ENCODE results near the gene TM9SF3.
"Not testable (repeated sequence)": the region's sequence is repeated elsewhere in the genome, so short reads cannot be mapped to it uniquely, and the experiment has no call there.

TM9SF3 gene

DNA sequence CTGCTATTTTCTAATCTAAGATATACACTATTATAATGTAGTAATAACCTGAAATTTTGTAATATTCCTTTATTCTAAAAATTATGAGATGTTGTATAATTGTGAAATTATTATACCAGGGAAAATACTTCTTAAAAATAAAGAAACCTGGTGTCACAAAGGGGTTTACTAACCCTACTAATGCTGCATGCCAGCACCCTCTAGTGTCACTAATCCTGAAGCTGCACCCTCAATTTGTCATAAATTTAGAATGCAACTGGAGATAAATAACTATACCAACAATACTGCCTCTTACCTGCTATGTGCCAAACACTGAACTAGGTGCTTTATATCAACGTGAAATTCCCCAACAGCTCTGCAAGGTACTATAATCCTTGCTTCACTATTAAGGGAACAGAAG lies 30.8 kb downstream of the TM9SF3 start:
- H3K4me3 ChIP-seq (ENCODE audit: low read length) = no peak overlapping the region
- DNase-seq (ENCODE audit: low read depth) = no peak
- TF ChIP-seq, protein P1, sequence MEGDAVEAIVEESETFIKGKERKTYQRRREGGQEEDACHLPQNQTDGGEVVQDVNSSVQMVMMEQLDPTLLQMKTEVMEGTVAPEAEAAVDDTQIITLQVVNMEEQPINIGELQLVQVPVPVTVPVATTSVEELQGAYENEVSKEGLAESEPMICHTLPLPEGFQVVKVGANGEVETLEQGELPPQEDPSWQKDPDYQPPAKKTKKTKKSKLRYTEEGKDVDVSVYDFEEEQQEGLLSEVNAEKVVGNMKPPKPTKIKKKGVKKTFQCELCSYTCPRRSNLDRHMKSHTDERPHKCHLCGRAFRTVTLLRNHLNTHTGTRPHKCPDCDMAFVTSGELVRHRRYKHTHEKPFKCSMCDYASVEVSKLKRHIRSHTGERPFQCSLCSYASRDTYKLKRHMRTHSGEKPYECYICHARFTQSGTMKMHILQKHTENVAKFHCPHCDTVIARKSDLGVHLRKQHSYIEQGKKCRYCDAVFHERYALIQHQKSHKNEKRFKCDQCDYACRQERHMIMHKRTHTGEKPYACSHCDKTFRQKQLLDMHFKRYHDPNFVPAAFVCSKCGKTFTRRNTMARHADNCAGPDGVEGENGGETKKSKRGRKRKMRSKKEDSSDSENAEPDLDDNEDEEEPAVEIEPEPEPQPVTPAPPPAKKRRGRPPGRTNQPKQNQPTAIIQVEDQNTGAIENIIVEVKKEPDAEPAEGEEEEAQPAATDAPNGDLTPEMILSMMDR (conservative IDR thresholded peaks at IDR 0.05; ENCODE audit: low read depth, low read length) = peak; percentile 56

DNA sequence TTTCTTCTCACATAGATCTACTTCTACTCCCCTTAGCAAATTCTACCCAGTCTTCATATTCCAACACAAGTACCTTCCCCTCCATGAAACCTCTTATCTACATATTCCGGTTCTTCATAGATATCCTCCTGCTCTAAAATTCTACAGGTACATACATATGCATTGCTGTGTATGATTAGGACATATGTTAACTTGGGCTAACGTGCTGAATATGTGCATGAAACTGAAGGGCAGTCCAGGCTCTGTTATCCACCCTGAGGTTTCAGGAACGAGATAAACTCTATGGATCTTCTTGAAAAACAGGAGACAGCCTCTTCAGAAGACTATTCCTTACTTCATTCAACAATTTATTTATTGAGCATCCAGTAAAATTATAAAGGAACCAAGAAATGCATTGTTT lies 31.5 kb downstream of the TM9SF3 start:
- H3K4me3 ChIP-seq (ENCODE audit: low read length) = no peak overlapping the region
- TF ChIP-seq, protein P1 (conservative IDR thresholded peaks at IDR 0.05; ENCODE audit: low read depth, low read length) = no peak
- DNase-seq (ENCODE audit: low read depth) = no peak

- DNase-seq (ENCODE audit: low read depth) = no peak
- TF ChIP-seq, protein P1 (conservative IDR thresholded peaks at IDR 0.05; ENCODE audit: low read depth, low read length) = no peak
Observed at GRCh38 chr10:96548589-96548988, 38.2 kb downstream of the TM9SF3 start.

GRCh38 chr10:96545558-96545957 lies 41.3 kb downstream of the TM9SF3 start:
- H3K4me3 ChIP-seq (ENCODE audit: low read length); DNase-seq (ENCODE audit: low read depth): not testable (repeated sequence)

More at GRCh38 chr10:96548589-96548988, 38.2 kb downstream of the TM9SF3 start:
- no peak overlapping the region for H3K4me3 ChIP-seq (ENCODE audit: low read length)

GRCh38 chr10:96541921-96542320 lies 44.9 kb downstream of the TM9SF3 start:
- DNase-seq (ENCODE audit: low read depth) = peak; percentile 49
- TF ChIP-seq, protein P1 (conservative IDR thresholded peaks at IDR 0.05; ENCODE audit: low read depth, low read length) = no peak
- no peak overlapping the region for H3K4me3 ChIP-seq (ENCODE audit: low read length)

- no peak overlapping the region for H3K4me3 ChIP-seq (ENCODE audit: low read length)
- no peak for DNase-seq (ENCODE audit: low read depth)
- TF ChIP-seq, protein P1 (conservative IDR thresholded peaks at IDR 0.05; ENCODE audit: low read depth, low read length) = no peak
Observed at GRCh38 chr10:96540240-96540639, 46.6 kb downstream of the TM9SF3 start.

DNA sequence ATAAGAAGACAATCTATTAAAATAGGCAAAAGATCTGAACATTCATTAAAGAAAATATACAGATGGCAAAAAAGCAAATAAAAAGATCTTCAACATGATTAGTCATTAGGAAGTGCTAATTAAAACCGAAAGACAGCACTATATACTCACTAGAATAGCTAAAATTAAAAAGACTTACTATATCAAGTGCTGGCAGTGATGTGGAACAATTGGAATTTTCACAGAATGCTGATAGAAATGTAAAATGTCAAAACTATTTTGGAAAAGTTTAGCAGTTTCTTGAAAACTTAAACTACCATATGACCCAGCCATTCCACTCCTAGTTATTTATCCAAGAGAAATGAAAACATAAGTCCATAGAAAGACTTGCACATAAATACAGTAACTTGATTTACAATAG lies 48.1 kb downstream of the TM9SF3 start:
- TF ChIP-seq, protein P1 (conservative IDR thresholded peaks at IDR 0.05; ENCODE audit: low read depth, low read length) = no peak
- DNase-seq (ENCODE audit: low read depth) = no peak
- H3K4me3 ChIP-seq (ENCODE audit: low read length) = no peak overlapping the region

- no peak overlapping the region for H3K4me3 ChIP-seq (ENCODE audit: low read length)
- no peak for DNase-seq (ENCODE audit: low read depth)
- TF ChIP-seq, protein P1 (conservative IDR thresholded peaks at IDR 0.05; ENCODE audit: low read depth, low read length) = no peak
Observed at GRCh38 chr10:96536129-96536528, 50.7 kb downstream of the TM9SF3 start.
